Subcutaneous adipose tissue (tissue), 4 donors: Measurements from ENCODE around the gene CCDC188. TPM values are rescaled to one million over a fixed set of nuclear protein-coding genes. Genes with fewer than 3 reads are reported as not detected.

Experiments
- CTCF ChIP-seq: fragments of 450-650 bp; IDR thresholded peaks from one replicate; pipeline ENCODE4 v1.5.1; 2016; ENCODE audit warnings: low read depth, mild to moderate bottlenecking, control low read depth, antibody characterized with exemption, moderate library complexity
- total RNA-seq, 4 donors: library from RNA; depleted of rRNA; stranded (reverse); fragments of >200 nt; gene quantifications; one replicate each; pipeline ENCODE4 v1.1.0, GENCODE V29; 2016

Gene CCDC188
- 1 to 10 TPM in 2 of 4 donors, not detected in 2; 1.3 to 3.0 TPM for total RNA-seq

- TF ChIP-seq CTCF = no peak
These were observed at the start of gene CCDC188 for GRCh38 chr22:20150381-20151275. CCDC188 (minus strand) TSS chr22:20151055; CDS start chr22:20150986, 69 bp downstream.

DNA sequence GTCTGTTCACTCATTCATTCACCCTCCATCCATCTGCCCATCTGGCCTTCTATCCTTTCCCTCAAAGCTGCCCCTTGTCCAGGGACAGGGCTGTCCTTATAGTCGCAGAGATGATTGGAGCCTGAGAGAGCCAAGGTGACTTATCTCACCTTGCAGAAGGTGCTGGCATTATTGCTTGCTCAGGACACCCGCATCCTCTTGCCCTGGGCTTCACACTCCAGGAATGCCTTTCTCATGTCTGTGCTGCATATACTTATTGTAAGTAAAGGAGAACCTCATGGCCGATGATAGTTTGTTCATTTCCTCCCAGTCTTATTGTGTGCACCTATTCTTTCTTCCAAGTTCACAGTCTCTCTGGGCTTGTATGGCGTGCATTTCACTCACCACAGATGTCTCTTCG is 49.1 kb upstream of the CCDC188 start:
- no peak for TF ChIP-seq CTCF

- TF ChIP-seq CTCF = no peak
These were observed 48.6 kb upstream of the CCDC188 start for GRCh38 chr22:20199413-20199842.

DNA sequence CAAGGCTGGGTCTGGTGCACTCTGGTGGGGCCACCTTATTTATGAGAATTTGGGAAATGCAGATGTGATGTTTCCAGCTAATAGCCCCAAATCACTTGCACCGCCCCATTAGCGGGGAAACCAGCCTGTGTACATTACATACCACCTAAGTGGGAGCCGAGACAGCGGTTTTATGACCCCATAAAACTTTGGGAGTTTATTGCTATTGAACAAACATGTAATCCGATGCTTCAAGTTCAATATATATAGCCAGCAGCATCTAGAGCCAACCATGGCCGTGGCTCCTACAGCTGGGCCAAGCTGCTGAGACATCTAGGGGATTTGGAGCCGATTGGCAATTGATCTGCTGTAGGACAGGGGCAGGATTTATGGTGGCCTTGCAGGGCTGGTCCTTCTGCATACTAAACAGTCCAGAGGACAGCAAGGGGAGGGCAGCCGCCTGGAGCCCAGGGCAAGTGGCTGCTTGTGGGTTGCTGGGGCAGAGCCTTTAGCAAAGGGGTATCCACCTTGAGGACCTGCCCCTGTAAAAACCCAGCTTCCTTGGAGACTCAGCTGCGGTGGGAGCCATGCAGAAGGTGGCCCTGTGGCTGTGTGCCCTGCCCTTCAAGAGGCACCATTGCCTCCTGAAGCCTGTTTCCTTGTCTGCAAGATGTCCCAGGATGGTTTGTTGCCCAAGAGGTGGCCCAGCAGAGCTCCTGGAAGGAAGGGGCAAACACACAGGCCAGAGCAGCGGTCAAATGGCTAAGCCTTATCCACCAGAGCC is 47.9 kb upstream of the CCDC188 start:
- TF ChIP-seq CTCF = no peak

DNA sequence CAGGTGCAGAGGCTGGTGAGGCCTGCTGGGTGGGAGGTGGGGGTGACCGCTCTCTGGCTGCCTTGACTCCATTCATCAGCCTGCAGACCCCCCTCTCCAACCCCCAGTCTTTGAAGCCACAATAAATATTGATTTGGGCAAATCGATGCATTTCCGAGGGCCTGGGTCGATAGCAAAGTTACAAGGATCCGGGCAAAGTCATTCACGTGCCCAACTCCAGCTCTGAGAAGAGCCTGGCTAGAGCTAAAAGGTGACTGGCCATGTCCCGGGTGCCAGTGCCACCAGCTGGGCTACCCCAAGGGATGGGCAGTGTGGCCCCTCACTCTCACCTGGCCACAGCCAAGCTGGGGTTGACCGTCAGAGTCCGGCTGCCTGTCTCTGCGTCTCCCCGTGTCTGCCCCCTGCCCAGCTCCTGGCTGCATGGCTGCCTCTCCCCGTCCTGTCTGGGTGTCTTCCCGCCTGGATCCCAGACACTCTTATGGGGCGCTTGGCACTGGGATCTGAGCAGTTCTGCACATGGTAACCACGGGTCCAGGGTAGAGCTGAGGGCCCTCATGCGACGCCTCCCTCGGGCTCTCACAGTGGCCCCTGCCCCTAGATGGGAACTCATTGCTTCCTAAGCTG is 46.7 kb upstream of the CCDC188 start:
- TF ChIP-seq CTCF = no peak

- TF ChIP-seq CTCF = no peak
These were observed 45.4 kb upstream of the CCDC188 start for GRCh38 chr22:20196094-20196842.
